ENCODE measurements around the gene PSAP.

DNA sequence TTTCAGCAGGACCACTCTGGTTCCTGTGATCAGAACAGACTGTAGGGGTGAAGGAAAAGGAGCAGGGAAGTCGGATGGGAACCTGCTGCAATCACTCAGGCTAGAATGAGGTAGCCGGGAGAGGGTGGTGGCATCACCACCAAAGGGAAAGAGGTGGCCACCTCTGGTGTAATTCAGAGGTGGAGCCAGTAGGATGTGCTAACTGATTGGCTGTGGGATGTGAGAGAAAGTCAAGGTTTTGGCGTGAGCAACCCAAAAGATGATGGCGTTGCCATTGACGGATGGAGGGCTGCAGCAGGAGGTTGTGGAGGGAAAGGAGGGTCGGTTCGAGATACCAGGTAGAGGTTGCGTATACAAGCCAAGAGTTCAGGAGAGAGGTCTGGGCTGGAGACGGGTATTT, 70.3 kb downstream of the PSAP start:
- TF ChIP-seq, protein P1, sequence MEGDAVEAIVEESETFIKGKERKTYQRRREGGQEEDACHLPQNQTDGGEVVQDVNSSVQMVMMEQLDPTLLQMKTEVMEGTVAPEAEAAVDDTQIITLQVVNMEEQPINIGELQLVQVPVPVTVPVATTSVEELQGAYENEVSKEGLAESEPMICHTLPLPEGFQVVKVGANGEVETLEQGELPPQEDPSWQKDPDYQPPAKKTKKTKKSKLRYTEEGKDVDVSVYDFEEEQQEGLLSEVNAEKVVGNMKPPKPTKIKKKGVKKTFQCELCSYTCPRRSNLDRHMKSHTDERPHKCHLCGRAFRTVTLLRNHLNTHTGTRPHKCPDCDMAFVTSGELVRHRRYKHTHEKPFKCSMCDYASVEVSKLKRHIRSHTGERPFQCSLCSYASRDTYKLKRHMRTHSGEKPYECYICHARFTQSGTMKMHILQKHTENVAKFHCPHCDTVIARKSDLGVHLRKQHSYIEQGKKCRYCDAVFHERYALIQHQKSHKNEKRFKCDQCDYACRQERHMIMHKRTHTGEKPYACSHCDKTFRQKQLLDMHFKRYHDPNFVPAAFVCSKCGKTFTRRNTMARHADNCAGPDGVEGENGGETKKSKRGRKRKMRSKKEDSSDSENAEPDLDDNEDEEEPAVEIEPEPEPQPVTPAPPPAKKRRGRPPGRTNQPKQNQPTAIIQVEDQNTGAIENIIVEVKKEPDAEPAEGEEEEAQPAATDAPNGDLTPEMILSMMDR (conservative IDR thresholded peaks at IDR 0.05; ENCODE audit: low read length), result peak; percentile 33; the same call in 1 of the 2 replicates
- no peak for TF ChIP-seq EZH2phosphoT487 (IDR thresholded peaks at IDR 0.05; ENCODE audit: borderline replicate concordance)
